Breast epithelium (tissue), 3 donors: ENCODE results near the gene PPM1M.

Source experiments
- CTCF ChIP-seq, 3 donors: fragments of 450-650 bp; IDR thresholded peaks; one replicate each; pipeline ENCODE4 v1.5.1; 2016 to 2017; ENCODE audit warnings: antibody characterized with exemption in 3 of 3, mild to moderate bottlenecking in 3 of 3, moderate library complexity in 3 of 3
- POLR2A ChIP-seq: fragments of 450-650 bp; IDR thresholded peaks from one replicate; pipeline ENCODE4 v1.6.1; 2016; ENCODE audit warnings: antibody characterized with exemption, mild to moderate bottlenecking, moderate library complexity
- POLR2AphosphoS5 ChIP-seq, 3 donors: sonication (generic); formaldehyde crosslinking; IDR thresholded peaks; one replicate each; pipeline ENCODE4 v1.6.1; 2017; ENCODE audit warnings: antibody characterized with exemption in 3 of 3

GRCh38 chr3:52230889-52231499 lies 14.6 kb upstream of the PPM1M start:
- no peak for TF ChIP-seq CTCF (IDR thresholded peaks at IDR 0.05)
- no peak for TF ChIP-seq POLR2A
- no peak for TF ChIP-seq POLR2AphosphoS5 (IDR thresholded peaks at IDR 0.05)
